Tibial nerve (tissue), 4 donors: Measurements from ENCODE around the gene TMPRSS6. TPM values are rescaled to one million over a fixed set of nuclear protein-coding genes. Genes with fewer than 3 reads are reported as not detected.

Experiments used
- DNase-seq, 2 donors: peaks; one replicate each; pipeline ENCODE4 v3.0.0-alpha.2; 2019; ENCODE audit warnings: low spot score in 2 of 2
- H3K27ac ChIP-seq, 4 donors: fragments of 200-600 bp; sonication (generic) in 3 of 4; one replicate each; pipeline ENCODE4 v1.5.1; 2017 to 2019; ENCODE audit warnings: mild to moderate bottlenecking in 1 of 4
- H3K27me3 ChIP-seq, 2 donors: fragments of 200-600 bp; sonication (generic) in 1 of 2; one replicate each; pipeline versions ENCODE4 v1.5.1 to v1.6.0; 2017 to 2019
- H3K36me3 ChIP-seq, 3 donors: fragments of 200-600 bp; sonication (generic); one replicate each; pipeline ENCODE4 v1.5.1; 2018 to 2019
- H3K4me1 ChIP-seq, 4 donors: fragments of 200-600 bp; sonication (generic) in 3 of 4; one replicate each; pipeline ENCODE4 v1.5.1; 2017 to 2019
- H3K4me3 ChIP-seq, 4 donors: fragments of 200-600 bp; sonication (generic) in 3 of 4; one replicate each; pipeline ENCODE4 v1.5.1; 2017 to 2019; ENCODE audit warnings: mild to moderate bottlenecking in 1 of 4, moderate library complexity in 1 of 4
- H3K9me3 ChIP-seq, 4 donors: fragments of 200-600 bp; sonication (generic) in 3 of 4; one replicate each; pipeline ENCODE4 v1.5.1; 2017 to 2019
- CTCF ChIP-seq, 5 experiments: fragments of 200-600 bp in 3 of 5; fragments of 450-650 bp in 2 of 5; sonication (generic) in 3 of 5; IDR thresholded peaks; one replicate each; pipeline ENCODE4 v1.5.1; 2016 to 2019; ENCODE audit warnings: antibody characterized with exemption in 5 of 5, mild to moderate bottlenecking in 3 of 5, moderate library complexity in 2 of 5
- EP300 ChIP-seq, 2 donors: sonication (generic); formaldehyde crosslinking; IDR thresholded peaks; one replicate each; pipeline ENCODE4 v1.6.1; 2017; ENCODE audit warnings: antibody characterized with exemption in 2 of 2, mild to moderate bottlenecking in 1 of 2
- POLR2A ChIP-seq, 2 donors: fragments of 450-650 bp; IDR thresholded peaks; one replicate each; pipeline ENCODE4 v1.6.1; 2017; ENCODE audit warnings: antibody characterized with exemption in 2 of 2, mild to moderate bottlenecking in 2 of 2, moderate library complexity in 2 of 2
- WGBS, 2 donors: methylation state at CpG; one replicate each; pipeline ENCODE4 v1.1.5; 2018; 5-methylcytosine and 5-hydroxymethylcytosine counted together
- total RNA-seq, 4 donors: library from RNA; depleted of rRNA; stranded (reverse); fragments of >200 nt; gene quantifications; one replicate each; pipeline ENCODE4 v1.1.0, GENCODE V29; 2016

The TMPRSS6 gene
- total RNA-seq, 4 donors from 2014 or later, result not detected

- Histone ChIP-seq H3K9me3 (no peaks in the 10 kb centered on the region), H3K36me3 (peaks cover 3 to 46% (median 16%) of the 10 kb centered on the region in 3 donors), H3K4me1 (peaks cover 0 to 42% (median 31%) of the 10 kb centered on the region in 4 donors), H3K4me3 (no peak overlapping the region), H3K27me3 (no peaks in the 10 kb centered on the region), H3K27ac (peak overlapping the region in 1 of 4 donors; percentile 99)
- DNase-seq, result no peak
- TF ChIP-seq CTCF (IDR thresholded peaks at IDR 0.05) (no peak), EP300 (IDR thresholded peaks at IDR 0.05) (no peak), POLR2A (IDR thresholded peaks at IDR 0.05) (no peak)
- WGBS, 2 donors, result 69 to 77% methylated on average over 16 of the region's 16 CpGs
Measured at GRCh38 chr22:37022483-37023337, 86.8 kb downstream of the TMPRSS6 start.

- DNase-seq, result peak in 1 of 2 donors; percentile 22
- TF ChIP-seq POLR2A (IDR thresholded peaks at IDR 0.05), result no peak
- TF ChIP-seq CTCF (IDR thresholded peaks at IDR 0.05), result peak; percentile 51 to 64 (median 58)
- TF ChIP-seq EP300 (IDR thresholded peaks at IDR 0.05), result no peak
- peaks cover 4 to 46% (median 10%) of the 10 kb centered on the region in 3 donors for H3K36me3 ChIP-seq
- peak overlapping the region in 1 of 4 donors; percentile 99 for H3K27ac ChIP-seq
- H3K27me3 ChIP-seq, result no peaks in the 10 kb centered on the region
- H3K4me1 ChIP-seq, result peaks cover 0 to 50% (median 39%) of the 10 kb centered on the region in 4 donors
- WGBS, 2 donors, result 64 to 73% methylated on average over 13 of the region's 13 CpGs
- H3K9me3 ChIP-seq, result no peaks in the 10 kb centered on the region
- no peak overlapping the region for H3K4me3 ChIP-seq
Measured at GRCh38 chr22:37021710-37022482, 87.6 kb downstream of the TMPRSS6 start.

GRCh38 chr22:37021041-37021440 lies 88.5 kb downstream of the TMPRSS6 start:
- H3K27ac ChIP-seq, result peak overlapping the region; percentile 85 to 99 (median 96)
- H3K4me3 ChIP-seq, result peak overlapping the region; percentile 78 to 99 (median 87)
- WGBS, 2 donors, result 95 to 96% methylated on average over 5 of the region's 5 CpGs

GRCh38 chr22:37020192-37020479 lies 89.4 kb downstream of the TMPRSS6 start:
- peaks cover 2 to 38% (median 9%) of the 10 kb centered on the region in 3 donors for H3K36me3 ChIP-seq
- peak in 1 of 2 donors; percentile 35 for DNase-seq
- H3K4me3 ChIP-seq, result peak overlapping the region; percentile 78 to 99 (median 87)
- WGBS, 2 donors, result 0% methylated on average over 5 of the region's 5 CpGs
- no peaks in the 10 kb centered on the region for H3K27me3 ChIP-seq
- no peaks in the 10 kb centered on the region for H3K9me3 ChIP-seq
- no peak for TF ChIP-seq EP300 (IDR thresholded peaks at IDR 0.05)
- TF ChIP-seq CTCF (IDR thresholded peaks at IDR 0.05), result no peak
- no peak for TF ChIP-seq POLR2A (IDR thresholded peaks at IDR 0.05)
- H3K27ac ChIP-seq, result peak overlapping the region; percentile 85 to 99 (median 96)
- peaks cover 0 to 65% (median 46%) of the 10 kb centered on the region in 4 donors for H3K4me1 ChIP-seq

More at GRCh38 chr22:37021041-37021440, 88.5 kb downstream of the TMPRSS6 start:
- H3K36me3 ChIP-seq, result peaks cover 2 to 46% (median 10%) of the 10 kb centered on the region in 3 donors
- TF ChIP-seq CTCF (IDR thresholded peaks at IDR 0.05) (no peak), POLR2A (IDR thresholded peaks at IDR 0.05) (no peak), EP300 (IDR thresholded peaks at IDR 0.05) (no peak)
- no peak for DNase-seq
- H3K4me1 ChIP-seq, result peaks cover 0 to 58% (median 43%) of the 10 kb centered on the region in 4 donors
- no peaks in the 10 kb centered on the region for H3K27me3 ChIP-seq
- no peaks in the 10 kb centered on the region for H3K9me3 ChIP-seq
